ENCODE measurements around the gene TMEM86B.
"Not testable (repeated sequence)": the region's sequence is repeated elsewhere in the genome, so short reads cannot be mapped to it uniquely, and the experiment has no call there.

TMEM86B gene

DNA sequence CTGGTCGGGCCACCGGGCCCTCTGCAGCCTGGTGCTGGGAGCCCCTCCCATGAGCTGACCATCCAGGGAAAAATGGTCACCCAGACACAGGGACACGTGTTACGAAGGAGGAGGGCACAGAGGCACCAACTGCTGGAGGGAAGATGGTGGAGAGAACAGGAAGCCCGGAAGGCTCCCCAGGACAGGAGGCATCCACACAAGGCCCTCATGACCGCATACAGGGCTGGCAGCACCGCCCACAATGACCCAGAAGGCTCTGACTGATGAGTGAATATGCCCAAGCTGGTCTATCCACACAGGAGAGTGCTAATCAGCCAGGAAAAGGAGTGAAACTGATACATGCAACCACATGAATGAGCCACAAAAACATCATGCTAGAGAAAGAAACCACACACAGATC lies 14.0 kb upstream of the TMEM86B start:
- no peak for DNase-seq

DNA sequence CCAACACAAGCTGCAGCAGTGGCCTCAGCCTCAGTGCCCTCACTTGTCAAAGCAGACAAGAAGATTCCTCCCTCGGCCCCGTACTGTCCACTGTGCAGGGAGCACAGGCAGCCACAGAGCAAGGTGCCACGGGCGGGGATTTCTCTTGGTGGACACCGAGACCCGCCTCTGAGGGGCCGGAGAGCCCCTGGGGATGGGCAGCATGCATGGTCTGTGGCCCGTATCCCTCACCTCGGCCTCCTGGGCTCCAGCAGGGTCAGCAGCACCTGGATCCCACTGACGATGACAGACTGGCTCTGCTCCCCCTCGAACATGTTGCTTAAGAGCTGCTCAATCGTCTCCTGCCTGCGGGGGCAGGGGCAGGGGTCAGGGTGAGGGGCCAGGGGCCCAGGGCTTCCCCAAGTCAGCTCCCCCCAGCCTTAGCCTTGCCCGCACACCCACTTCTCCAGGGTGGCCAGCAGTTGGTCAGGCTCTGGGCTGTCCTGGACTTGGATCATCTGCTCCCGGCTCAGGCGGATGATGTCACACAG lies 13.4 kb upstream of the TMEM86B start:
- DNase-seq = no peak

DNA sequence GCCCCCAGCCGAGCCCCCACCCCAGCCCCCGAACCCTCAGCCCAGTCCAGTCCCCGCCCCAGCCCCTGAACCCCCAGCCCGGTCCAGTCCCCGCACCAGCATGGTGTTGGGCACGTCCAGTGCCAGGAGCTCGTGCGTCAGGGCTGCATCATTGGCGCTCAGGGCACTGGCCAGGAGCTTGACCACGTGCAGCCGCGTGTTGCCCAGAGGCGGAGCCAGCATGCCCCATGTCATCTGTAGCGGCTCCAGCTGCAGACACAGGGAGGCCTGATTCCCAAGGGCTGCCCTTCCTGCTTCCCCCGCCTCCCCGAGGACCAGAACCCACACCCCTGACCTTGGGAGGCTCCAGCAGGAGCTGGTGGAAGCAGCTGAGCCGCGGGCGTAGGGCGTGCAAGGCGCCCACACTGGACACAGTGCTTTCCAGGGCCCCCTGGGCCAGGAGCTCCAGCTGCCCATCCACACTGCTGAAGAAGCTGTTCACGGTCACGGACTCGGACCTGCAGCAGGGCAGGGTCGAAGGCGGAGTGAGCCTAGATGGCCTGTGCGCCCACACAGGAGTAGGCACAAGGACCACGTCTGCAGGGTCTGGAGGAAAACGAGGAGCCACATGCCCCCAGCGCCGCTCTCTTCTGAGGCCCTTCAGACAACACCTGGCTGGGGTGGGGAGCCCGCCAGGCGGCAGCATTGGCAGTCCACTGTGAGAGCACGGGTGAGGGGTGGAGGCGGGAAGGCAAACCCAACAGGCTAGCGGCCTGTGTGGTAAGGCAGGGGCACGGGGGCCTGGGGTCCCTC lies 12.8 kb upstream of the TMEM86B start:
- DNase-seq = no peak

DNA sequence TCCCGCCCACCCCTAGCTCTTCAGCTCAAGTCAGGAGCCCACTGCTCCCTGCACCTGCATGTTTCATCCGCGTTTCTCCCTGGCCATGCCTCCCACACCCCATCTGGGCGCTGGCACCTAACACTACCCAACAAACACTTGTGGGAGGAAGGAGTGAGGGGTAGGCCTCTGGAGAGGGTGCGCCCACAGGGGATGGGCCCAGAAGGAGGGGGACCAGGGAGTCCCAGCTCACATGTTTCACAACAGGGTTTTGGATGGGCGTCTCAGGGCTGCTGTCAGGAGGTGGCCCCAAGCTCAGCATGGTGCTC lies 12.1 kb upstream of the TMEM86B start:
- no peak for DNase-seq

DNA sequence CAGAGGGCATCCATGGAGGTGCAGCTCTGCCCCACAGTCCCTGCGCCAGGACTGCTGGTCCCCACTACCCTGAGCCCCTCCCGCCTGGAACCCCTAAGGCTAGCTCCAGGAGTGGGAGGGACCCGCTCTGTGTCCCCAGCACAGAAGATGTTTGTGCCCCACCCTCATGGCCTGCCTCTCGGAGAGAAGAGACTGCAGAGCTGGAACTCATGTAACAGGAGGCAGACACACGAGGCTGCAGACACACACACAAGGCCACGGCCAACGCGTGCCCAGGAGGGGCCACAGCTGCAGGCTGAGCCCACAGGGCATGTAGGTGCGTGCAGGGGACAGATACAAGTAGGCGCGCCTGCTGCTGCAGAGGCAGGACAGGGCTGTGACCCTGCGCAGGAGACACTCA lies 10.4 kb upstream of the TMEM86B start:
- DNase-seq = no peak

DNA sequence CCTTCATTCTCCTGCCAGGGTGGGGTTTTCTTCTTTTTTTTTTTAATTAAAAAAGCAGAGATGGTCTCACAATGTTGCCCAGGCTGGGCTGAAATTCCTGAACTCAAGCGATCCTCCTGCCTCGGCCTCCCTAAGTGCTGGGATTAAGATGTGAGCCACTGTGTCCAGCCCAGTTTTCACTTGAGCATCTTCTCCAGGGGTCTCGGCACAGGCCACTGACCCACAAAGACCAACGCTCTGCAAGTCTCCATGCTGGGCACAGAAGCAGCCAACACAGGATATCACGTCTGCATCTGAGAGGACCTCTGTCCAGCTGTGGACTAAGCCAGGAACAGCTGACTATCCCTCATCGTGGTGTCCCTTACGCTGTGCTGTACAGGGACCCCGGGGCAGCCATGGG lies 9.5 kb upstream of the TMEM86B start:
- no peak for DNase-seq

DNA sequence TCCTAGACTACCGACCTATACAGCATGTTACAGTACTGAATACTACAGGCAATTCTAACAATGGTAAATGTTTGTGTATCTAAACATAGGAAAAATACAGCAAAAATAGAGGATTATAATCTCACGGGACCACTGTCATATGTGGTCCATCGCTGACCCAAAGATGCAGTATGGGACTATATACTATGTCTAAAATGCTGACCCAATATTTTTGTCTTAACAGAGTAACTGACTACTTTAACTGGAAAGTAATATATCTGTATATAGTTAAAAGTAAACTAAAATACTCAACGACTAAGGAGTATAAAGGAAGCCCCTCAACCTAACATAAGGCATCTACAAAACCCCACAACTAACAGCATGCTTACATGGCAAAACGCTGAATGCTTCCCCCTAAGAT lies 4.4 kb upstream of the TMEM86B start:
- no peak for DNase-seq

DNA sequence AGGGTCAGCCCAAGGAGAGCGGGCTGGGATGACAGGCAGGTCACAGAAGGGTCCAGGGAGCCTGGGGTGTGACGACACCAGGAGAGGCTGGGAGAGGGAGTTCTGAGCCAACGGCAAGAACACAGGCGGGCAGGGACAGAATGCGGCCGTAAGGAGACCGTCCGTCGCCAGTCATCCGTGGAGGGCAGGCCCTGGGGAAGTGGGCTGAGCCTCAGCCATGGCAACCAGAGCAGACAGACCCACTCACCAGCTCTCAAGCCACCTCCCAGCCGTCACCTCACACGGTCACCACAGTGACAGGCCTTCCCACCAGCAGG lies 3.7 kb upstream of the TMEM86B start:
- no peak for DNase-seq

DNA sequence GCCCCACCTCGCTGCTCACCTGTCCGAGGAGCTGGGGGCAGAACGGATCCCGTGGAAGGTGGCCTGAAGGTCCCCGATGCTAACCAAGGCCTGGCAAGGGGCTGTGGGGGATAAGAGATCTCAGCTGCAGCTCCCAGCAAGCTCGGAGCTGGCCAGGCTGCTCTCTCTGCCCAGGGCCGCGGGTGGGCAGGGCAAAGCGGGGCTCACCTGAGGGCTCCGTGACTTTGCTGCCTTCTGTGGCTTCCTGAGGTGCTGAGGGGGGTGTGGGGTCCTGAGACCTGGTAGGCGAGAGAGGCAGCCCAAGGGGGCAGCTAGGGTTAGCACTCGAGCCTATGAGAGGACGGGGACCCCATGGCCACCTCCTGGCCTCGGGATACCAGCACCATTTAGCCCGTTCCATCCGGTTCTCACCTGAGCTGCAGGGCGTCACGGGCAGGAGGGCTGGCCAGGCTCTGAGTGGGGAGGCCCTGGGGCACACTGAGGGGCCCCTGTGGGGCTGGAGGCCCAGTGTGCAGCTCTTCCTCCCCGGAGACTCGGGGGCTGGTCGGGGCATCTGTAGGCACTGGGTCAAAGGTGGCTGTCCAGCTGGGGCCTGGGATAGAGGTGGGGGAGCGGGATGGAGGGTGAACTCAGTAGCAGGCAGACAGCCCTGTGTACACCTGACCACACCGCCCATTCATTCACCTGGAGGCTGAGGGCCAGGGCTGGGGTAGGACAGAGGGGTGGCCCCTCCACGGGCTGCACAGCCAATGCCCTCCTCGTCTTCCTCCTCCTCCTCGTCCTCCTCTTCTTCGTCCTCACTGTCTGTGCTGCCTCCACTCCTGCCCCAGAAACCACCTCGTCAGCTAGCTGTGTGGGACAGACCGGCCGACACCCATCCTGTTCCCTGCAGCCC lies 3.1 kb upstream of the TMEM86B start:
- no peak for DNase-seq

DNA sequence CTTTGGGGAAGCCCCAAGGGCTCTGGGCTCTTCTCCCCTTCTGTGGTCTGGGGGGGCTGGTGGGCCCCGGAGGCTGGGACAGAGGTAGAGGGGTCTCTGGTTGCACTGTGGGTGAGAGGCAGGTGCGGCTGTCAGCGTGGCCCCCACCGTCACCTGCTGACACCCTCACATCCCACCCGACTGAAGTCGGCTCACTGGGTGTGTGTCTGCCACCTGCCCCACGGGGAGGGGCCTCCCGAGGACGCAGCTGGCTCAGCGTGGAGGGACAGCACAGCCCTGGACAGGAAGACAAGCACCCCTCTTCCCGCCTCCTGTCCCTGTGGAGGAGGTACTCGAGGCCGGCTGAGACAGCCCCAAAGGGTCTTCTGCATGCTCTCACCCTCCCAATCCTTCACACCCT lies 2.2 kb upstream of the TMEM86B start:
- DNase-seq = no peak

DNA sequence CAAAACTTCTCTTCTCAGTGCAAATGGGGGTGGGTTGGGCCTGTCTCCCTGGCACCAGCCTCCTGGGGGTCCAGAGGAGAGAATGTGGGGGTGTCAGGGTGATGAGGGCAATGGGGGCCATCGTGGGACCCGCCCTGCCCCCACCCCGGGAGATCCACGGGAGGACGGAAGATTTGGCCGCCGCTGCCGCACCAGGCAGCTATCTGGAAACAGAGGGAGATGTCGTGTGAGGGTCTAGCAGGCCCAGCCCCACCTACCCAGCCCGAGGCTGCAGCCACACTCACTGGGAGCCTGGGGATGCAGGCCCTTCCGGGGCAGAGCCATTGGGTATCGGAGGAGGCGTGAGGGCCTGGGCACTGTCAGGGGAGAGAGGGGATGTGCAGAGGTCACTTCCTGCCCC lies 1.8 kb upstream of the TMEM86B start:
- no peak for DNase-seq

DNA sequence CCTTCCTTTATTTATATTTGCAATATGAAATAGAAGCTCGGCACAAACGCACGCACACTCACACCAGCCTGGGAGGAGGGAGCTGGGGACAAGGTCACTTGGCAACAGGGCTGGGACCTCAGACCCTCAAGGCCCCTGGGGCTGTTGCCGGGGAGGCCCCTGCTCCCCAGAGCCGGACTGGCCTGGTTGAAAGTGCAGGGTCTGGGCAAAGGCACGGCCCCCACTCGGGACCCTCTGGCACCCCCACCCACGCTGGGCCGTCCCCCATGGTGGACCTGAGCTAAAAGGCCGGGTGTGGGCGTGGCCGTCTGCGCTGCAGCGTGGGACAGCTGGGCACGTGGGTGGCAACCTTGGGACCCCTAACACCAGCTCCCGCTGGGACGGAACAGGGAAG lies 1.2 kb upstream of the TMEM86B start:
- DNase-seq = no peak

DNA sequence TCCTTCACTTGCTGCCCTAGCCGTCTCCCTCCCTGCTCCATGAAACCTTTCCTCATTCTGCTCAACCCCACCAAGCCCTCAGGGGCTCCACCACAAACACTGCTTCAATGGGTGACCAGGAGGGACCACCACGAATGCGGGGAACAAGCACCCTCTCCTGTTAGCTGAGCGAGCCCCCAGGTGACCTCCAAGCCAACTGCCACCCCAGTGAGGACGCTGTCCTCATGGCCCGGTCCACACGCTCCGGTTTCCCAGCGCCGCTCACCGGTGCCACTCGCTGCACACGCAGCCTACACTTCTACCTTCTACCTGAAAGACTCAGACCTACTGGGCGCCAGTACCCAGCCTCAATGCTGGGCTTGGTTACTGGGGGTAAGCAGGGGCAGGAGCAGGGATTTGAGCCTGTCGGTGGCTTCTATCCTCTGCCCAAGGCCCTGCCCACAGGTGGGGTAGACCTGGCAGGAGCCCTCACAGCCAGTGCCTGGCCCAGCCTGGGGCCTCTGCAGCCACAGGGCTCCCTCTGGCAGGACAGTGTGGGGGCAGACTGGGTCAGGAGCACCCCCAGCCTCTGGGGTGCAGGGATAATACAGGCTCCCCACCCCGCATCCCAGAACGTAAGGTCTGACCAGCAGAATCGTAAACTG lies 704 bp upstream of the TMEM86B start:
- DNase-seq = no peak

DNA sequence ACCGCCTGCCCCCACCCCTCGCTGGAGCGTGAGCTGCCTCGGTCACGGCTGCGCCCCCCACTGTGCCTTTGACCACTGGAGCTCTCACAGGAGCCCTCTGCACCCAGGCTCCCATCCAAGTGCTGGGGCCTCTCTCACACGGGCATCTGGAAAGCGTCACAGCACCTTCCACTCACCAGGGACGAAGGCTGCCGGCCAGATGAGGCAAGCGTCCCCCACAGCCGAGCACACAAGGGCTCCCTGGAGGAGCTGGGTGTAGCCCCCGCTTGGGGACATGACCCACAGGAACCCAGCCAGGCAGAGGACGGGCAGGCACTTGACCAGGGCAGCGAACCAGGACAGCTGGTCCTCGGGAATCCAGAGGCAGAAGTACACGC lies 560 bp downstream of the TMEM86B start:
- DNase-seq = no peak

DNA sequence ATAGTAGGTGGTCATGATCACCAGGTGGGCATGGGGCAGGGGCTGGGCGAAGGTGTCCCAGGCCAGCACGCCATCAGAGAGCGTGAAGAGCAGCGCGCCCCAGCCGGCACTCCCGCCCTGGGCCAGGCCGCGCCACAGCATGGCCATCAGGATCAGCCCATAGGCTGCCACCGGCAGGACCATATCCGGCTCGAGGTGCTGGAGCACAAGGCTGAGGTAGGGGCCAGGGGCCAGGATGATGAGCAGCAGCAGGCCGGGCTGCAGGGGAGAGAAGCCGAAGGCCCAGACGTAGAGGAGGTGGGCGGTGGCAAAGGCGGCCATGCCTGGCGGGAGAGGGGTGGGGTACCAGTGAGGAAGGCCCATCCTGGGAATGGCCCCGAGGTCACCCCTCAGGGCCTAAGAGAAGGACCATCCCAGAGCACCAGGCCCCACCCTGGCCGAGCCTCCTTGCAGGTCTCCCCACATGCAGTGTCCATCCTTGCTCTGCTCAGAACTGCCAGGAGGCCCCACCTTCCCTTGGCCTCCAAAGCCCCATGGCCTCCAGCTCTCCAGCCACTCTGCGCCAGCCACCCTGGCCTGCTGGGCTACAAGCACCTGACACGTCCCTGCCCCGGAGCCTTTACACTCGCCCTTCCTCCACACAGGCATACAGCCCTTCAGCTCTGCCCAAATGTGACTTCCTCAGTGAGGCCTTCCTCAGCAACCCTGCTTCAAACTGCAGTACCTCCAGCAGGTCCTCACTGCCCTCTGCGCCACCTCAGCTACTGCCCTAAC lies 1.1 kb downstream of the TMEM86B start:
- DNase-seq = no peak

DNA sequence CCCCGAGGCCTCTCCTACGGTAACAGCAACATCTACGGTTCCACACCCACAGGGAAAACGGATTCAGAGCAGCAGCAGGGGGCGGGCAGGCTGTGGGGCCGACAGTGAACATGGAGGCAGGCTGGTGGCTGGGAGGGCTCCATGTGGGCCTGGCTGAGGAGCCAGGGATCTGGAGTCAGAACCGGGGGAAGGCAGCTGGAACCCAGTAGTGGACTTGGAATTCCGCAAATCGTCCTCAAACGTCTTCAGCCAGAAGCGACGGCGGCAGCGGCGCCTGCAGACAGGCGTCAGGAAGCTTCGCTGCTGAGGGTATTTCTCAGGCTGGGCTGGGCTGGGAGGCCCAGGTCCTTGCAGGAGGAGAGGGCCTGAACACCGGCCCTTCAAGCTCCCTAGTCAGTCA lies 1.8 kb downstream of the TMEM86B start:
- DNase-seq = no peak

DNA sequence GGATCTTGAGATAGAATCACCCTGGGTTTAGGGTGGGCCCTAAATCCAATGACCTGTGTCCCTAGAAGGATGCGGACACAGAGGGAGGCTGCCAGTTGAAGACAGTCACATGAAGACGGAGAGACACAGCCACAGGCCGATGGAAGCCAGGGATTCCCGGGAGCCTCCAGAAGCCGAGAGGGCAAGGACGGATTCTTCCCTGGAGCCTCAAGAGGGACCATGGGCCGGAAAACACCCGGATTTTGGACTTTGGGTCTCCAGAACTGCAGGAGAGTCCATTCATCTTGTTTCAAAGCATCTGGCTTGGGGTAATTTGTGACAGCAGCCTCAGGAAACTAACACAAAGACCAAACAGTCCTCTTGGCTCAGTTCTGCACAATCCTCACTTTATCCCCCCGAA lies 2.3 kb downstream of the TMEM86B start:
- no peak for DNase-seq

DNA sequence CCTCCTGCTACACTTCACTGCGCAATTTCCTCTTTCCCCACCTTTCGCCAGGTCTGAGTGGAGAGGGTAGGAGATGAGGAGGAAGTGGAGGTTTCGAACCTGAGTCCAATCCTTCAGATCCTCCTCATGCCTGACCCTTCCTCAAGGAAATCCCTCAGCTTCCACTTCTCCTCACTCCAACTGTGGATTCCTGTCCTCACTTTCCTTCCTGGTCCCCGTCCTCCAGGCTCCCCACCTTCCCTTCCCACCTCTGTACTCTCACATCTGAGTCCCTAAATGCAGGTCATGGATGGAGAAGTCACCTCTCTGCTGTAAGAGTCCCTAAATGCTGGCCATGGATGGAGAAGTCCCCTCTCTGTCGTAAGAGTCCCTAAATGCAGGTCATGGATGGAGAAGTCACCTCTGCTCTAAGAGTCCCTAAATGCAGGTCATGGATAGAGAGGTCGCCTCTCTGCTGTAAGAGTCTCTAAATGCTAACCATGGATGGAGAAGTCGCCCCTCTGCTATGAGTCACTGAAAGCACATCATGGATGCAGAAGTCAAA lies 3.1 kb downstream of the TMEM86B start:
- DNase-seq = no peak

DNA sequence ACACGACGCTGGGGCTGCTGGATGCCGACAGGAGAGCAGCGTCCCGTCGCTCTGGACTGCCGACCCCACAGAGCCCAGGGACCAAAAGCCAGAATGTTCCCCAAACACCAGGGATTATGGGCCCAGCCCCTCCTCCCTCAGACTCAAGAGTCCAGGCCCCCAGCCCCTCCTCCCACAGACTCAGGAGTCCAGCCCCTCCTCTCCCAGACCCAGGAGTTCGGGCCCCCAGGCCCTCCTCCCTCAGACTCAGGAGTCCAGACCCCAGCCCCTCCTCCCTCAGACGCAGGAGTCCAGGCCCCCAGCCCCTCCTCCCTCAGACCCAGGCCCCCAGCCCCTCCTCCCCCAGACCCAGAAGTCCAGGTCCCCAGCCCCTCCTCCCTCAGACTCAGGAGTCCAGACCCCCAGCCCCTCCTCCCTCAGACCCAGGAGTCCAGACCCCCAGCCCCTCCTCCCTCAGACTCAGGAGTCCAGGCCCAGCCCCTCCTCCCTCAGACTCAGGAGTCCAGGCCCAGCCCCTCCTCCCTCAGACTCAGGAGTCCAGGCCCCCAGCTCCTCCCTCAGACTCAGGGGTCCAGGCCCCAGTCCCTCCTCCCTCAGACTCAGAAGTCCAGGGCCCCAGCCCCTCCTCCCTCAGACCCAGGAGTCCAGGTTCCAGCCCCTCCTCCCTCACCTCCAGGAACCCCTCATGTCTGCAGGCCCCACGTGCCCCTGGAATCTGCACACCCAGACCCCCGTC lies 3.7 kb downstream of the TMEM86B start:
- not testable (repeated sequence) for DNase-seq

DNA sequence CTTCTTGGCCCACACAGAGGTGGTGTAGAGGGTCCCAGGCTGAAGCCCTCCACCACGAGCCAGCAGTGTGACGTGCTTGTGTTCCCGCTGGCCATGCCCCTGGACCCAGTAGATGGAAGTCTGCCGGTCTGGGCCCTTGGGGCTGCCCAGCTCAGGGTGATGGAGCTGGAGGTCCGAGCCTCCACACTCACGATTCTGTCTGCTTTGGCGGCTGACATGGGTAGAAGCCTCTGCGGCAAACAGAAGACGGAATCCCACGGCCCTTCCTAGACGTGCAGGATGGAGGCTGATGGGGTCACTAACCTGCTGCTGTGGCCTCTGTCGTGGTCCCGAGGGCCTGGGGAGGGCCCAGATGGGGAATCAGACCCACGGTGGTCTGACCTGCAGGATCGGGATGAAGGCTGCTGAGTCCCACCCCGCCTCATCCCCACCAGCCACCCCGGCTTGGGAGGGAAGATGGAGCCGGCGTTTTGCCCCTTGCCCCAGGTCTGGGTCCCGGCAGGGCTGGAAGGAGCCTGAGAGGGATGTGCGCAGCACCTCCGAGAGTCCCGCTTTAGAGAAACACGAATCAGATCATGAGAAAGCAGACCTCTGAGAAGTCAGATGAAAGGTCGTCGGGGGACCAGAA lies 4.4 kb downstream of the TMEM86B start:
- DNase-seq = no peak
